ENCODE measurements around the gene BIRC3. TPM values are rescaled to one million over a fixed set of nuclear protein-coding genes. Genes with fewer than 3 reads are reported as not detected.

BIRC3 gene
- total RNA-seq = 0.44 and 2.0 TPM in 2 replicates

GRCh38 chr11:102317099-102317767 is at the start of gene BIRC3:
Gene BIRC3 (plus strand): TSS chr11:102317484. CDS start chr11:102324510, 7,026 bp downstream.

GRCh38 chr11:102346748-102347461 is 29.6 kb downstream of the BIRC3 start, which contains the start of gene BIRC2:
Gene BIRC2 (plus strand): TSS chr11:102347214. CDS start chr11:102349855, 2,641 bp downstream.

Other genes starting within 250 kb of the BIRC3 start
- gene YAP1, start 207.0 kb upstream of the BIRC3 start, total RNA-seq = 150 and 268 TPM in 2 replicates
- 47.1 and 66.0 TPM in 2 replicates for gene BIRC2, start 29.7 kb downstream of the BIRC3 start, total RNA-seq
- gene TMEM123, start 135.3 kb downstream of the BIRC3 start, total RNA-seq = 95.8 and 112 TPM in 2 replicates
- gene MMP7, start 213.3 kb downstream of the BIRC3 start, total RNA-seq = not detected in 2 replicates